Loucy (cell line): Measurements from ENCODE around the gene KCNJ11.
"Not testable (repeated sequence)": the region's sequence is repeated elsewhere in the genome, so short reads cannot be mapped to it uniquely, and the experiment has no call there.

Experiments used
- EZH2phosphoT487 ChIP-seq: fragments of 200-600 bp; IDR thresholded peaks from 2 replicates; pipeline ENCODE4 v1.6.1; 2018; ENCODE audit warnings: antibody characterized with exemption, mild to moderate bottlenecking, moderate library complexity, borderline replicate concordance
- TF ChIP-seq, protein P1 (sequence below): fragments of 200-600 bp; sonication (generic); conservative IDR thresholded peaks from 2 replicates; pipeline ENCODE4 v1.5.1; 2014; ENCODE audit warnings: mild to moderate bottlenecking, antibody characterized with exemption, low read length

GRCh38 chr11:17426233-17426632, 37.8 kb upstream of the KCNJ11 start:
- TF ChIP-seq, protein P1, sequence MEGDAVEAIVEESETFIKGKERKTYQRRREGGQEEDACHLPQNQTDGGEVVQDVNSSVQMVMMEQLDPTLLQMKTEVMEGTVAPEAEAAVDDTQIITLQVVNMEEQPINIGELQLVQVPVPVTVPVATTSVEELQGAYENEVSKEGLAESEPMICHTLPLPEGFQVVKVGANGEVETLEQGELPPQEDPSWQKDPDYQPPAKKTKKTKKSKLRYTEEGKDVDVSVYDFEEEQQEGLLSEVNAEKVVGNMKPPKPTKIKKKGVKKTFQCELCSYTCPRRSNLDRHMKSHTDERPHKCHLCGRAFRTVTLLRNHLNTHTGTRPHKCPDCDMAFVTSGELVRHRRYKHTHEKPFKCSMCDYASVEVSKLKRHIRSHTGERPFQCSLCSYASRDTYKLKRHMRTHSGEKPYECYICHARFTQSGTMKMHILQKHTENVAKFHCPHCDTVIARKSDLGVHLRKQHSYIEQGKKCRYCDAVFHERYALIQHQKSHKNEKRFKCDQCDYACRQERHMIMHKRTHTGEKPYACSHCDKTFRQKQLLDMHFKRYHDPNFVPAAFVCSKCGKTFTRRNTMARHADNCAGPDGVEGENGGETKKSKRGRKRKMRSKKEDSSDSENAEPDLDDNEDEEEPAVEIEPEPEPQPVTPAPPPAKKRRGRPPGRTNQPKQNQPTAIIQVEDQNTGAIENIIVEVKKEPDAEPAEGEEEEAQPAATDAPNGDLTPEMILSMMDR = not testable (repeated sequence)
- TF ChIP-seq EZH2phosphoT487 = not testable (repeated sequence)
